Uterus (tissue), 2 donors: ENCODE measurements around the gene GNB2.

Source experiments
- CTCF ChIP-seq, 4 experiments: fragments of 200-600 bp in 2 of 4; fragments of 450-650 bp in 2 of 4; sonication (generic) in 2 of 4; IDR thresholded peaks; one replicate each; pipeline ENCODE4 v1.5.1; 2016 to 2019; ENCODE audit warnings: antibody characterized with exemption in 4 of 4, mild to moderate bottlenecking in 2 of 4, moderate library complexity in 1 of 4
- POLR2A ChIP-seq, 2 donors: fragments of 450-650 bp; IDR thresholded peaks; one replicate each; pipeline ENCODE4 v1.6.1; 2016; ENCODE audit warnings: antibody characterized with exemption in 2 of 2, mild to moderate bottlenecking in 1 of 2, moderate library complexity in 1 of 2

GRCh38 chr7:100682991-100683658 is 9.6 kb downstream of the GNB2 start:
- TF ChIP-seq CTCF (IDR thresholded peaks at IDR 0.05) (no peak), POLR2A (IDR thresholded peaks at IDR 0.05) (no peak)
